Left lobe of liver (tissue), 2 donors: ENCODE data around the gene ARHGAP24. TPM values are rescaled to one million over a fixed set of nuclear protein-coding genes. Genes with fewer than 3 reads are reported as not detected.
"Not testable (repeated sequence)": the region's sequence is repeated elsewhere in the genome, so short reads cannot be mapped to it uniquely, and the experiment has no call there.

ENCODE experiments used
- ATAC-seq: fragments of 200-7000 bp; cut with Tn5 transposase; one replicate; pipeline ENCODE4 v1.9.1; 2020; ENCODE audit warnings: mild to moderate bottlenecking, moderate library complexity
- DNase-seq: peaks from one replicate; pipeline ENCODE4 v3.0.0-alpha.2; 2020; ENCODE audit warnings: low spot score
- total RNA-seq: library from RNA; stranded (reverse); gene quantifications from one replicate; pipeline ENCODE4 v1.2.1, GENCODE V29; 2021
- donor health status: DM: no; HTN: no; CAD: no; lungs with moderate emphysema.
- donor health status: DM: no; HTN: yes; CAD: no.

The ARHGAP24 gene
- total RNA-seq, 1 donor from 2014 or later, result 6.8 TPM

DNA sequence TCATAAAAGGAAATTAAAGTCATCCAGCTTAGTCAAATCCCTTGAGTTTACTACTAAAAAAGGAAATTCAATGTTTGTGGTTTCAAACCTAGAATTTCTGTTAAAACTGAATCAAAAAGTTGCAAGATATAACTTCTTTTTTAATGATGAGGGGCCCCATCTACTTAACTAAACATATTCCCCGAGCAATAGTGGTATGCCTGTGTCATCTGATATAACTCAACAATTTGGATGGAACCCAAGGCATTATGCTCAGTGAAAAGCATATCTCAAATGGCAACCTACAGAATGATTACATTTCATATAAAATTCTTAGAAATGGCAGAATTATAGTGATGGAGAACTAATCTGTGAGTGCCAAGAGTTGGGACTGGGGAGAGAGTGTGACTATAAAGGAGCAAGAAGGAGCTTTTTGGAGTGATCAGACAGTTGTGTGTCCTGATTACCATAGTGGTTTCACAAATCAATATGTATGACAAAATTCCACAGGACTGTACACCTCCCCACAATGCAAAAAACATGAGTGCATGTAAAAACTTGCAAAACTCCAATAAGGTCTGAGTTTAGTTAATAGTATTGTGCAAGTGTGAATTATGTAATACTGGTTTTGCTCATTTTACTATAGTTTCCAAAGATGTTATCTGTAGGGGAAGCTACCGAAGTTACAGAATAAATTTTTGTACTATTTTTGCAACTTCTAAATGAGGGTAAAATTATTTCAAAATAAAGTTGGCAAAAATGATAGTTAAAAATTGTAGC lies 323.2 kb downstream of the ARHGAP24 start:
- DNase-seq (no peak), ATAC-seq (no peak)

DNA sequence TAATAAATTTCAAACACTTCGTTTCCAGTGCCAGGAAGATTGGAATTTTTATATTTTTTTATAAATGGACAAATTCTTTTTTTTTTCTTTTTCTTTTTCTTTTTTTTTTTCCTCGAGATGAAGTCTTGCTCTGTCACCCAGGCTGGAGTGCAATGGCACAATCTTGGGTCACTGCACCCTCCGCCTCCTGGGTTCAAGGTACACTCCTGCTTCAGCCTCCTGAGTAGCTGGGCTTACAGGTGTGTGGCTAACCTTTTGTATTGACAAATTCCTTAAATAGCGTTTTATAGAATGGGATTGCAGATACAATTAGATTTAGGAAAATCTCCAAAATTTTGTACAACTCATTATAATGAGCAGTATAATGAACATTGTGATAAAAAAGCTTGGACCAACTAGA lies 328.9 kb downstream of the ARHGAP24 start:
- no peak for DNase-seq
- no peak for ATAC-seq

DNA sequence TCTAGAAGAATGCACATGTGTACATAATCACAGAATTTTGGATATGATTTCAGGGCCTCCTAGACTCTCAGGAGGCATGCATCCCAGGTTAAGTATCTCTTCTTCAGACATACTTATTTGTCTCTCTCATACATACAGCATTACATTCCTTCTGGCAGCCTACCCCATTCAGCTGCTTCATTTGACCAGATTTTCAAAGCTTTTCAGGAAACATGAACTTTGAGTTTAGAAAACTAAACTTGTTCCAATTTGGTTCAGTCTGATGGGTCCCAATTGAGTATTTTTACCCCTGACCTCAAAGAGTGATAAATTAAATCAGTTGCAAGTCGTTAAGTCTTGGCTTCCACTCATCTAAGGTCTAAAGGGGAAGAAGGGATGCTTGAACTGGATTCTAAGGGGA lies 330.9 kb downstream of the ARHGAP24 start:
- ATAC-seq (no peak), DNase-seq (no peak)

GRCh38 chr4:85806334-85806733 lies 331.4 kb downstream of the ARHGAP24 start:
- no peak for DNase-seq
- ATAC-seq, result no peak

GRCh38 chr4:85807247-85807950 lies 332.4 kb downstream of the ARHGAP24 start:
- DNase-seq (no peak), ATAC-seq (no peak)

- DNase-seq (no peak), ATAC-seq (no peak)
Measured at GRCh38 chr4:85808104-85808503, 333.2 kb downstream of the ARHGAP24 start.

- no peak for ATAC-seq
Measured at GRCh38 chr4:85808864-85809263, 333.9 kb downstream of the ARHGAP24 start.

GRCh38 chr4:85812776-85813175 lies 337.8 kb downstream of the ARHGAP24 start:
- DNase-seq (no peak), ATAC-seq (no peak)

More at GRCh38 chr4:85808864-85809263, 333.9 kb downstream of the ARHGAP24 start:
- DNase-seq, result no peak

DNA sequence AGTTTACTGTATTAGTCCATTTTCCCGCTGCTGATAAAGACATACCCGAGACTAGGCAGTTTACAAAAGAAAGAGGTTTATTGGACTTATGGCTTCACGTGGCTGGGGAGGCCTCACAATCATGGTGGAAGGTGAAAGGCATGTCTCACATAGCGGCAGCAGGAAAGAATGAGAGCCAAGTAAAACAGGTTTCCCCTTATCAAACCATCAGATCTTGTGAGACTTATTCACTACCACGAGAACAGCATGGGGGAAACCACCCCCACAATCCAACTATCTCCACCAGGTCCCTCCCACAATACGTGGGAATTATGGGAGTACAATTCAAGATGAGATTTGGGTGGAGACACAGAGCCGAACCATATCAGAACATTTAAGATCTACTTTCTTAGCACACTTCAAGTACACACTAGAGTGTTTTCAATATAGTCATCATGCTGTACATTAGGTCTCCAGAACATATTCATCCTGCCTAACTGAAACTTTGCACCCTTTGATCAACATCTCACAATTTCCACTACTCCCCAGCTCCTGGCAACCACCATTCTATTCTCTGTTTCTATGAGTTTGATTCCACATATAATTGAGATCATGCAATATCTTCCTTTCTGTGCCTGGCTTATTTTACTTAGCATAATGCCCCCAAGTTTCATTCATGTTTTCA lies 341.0 kb downstream of the ARHGAP24 start:
- ATAC-seq (no peak), DNase-seq (no peak)

DNA sequence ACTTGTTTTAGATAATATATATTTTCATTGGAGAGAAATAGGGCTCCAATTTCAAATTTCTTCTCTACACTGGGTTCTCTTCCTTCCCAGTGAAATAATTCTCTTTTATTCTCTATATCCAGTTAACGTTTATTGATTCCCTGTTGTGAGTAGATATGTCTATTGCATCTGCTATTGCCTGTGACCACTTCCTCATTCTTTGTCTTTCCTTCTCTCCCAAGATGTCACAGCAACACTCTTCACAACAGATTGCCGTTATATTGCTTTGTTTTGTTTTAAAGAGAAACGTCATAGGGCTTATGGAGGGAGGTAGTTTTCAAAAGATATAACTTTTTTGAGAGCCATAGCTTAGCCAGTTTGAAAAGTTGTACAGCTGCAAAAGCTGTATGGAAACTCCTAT lies 343.8 kb downstream of the ARHGAP24 start:
- DNase-seq, result no peak
- ATAC-seq, result no peak

- not testable (repeated sequence) for DNase-seq, ATAC-seq
Measured at GRCh38 chr4:85820101-85820500, 345.2 kb downstream of the ARHGAP24 start.

- DNase-seq, result no peak
- ATAC-seq, result no peak
Measured at GRCh38 chr4:85821688-85822455, 346.9 kb downstream of the ARHGAP24 start.

DNA sequence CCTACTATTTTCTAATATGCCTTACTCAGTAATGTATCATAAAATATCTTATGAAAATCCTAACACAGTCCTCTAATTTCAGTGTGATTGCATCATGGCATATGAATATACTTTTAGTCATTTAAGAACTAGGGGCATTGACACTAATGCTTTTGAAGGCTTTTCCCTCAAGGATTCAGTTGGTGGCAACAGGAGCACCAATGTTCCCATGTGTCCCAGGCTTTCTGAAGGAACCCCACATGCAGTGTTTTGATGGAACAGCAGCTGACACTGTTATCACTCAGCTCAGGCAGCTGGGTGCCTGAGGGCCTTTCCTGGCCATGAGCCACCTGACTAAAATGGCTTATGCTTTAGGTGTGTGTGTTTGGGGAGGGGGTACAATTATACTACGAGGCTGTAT lies 348.3 kb downstream of the ARHGAP24 start:
- DNase-seq (no peak), ATAC-seq (no peak)

GRCh38 chr4:85824166-85824945 lies 349.4 kb downstream of the ARHGAP24 start:
- DNase-seq, result no peak
- no peak for ATAC-seq

- ATAC-seq (peak; percentile 82), DNase-seq (peak; percentile 67)
Measured at GRCh38 chr4:85826060-85826678, 351.2 kb downstream of the ARHGAP24 start.

GRCh38 chr4:85828027-85828890 lies 353.3 kb downstream of the ARHGAP24 start:
- DNase-seq (no peak), ATAC-seq (peak; percentile 70)

GRCh38 chr4:85829276-85830051 lies 354.5 kb downstream of the ARHGAP24 start:
- no peak for ATAC-seq
- DNase-seq, result no peak

GRCh38 chr4:85831647-85832046 lies 356.7 kb downstream of the ARHGAP24 start:
- DNase-seq, result no peak
- ATAC-seq, result no peak
